OCI-LY3 (cell line): ENCODE data around the gene IRAK1.

Experiments
- EZH2phosphoT487 ChIP-seq: fragments of 200-600 bp; shearing (Covaris generic); IDR thresholded peaks from 2 replicates; pipeline ENCODE4 v1.6.1; 2018; ENCODE audit warnings: antibody characterized with exemption, mixed run types, low read depth
- TF ChIP-seq, protein P1 (sequence below): fragments of 200-600, 300-600 bp; sonication (generic); IDR thresholded peaks from 2 replicates; pipeline ENCODE4 v1.5.1; 2014; ENCODE audit warnings: antibody characterized with exemption, low read length, low read depth

- TF ChIP-seq, protein P1, sequence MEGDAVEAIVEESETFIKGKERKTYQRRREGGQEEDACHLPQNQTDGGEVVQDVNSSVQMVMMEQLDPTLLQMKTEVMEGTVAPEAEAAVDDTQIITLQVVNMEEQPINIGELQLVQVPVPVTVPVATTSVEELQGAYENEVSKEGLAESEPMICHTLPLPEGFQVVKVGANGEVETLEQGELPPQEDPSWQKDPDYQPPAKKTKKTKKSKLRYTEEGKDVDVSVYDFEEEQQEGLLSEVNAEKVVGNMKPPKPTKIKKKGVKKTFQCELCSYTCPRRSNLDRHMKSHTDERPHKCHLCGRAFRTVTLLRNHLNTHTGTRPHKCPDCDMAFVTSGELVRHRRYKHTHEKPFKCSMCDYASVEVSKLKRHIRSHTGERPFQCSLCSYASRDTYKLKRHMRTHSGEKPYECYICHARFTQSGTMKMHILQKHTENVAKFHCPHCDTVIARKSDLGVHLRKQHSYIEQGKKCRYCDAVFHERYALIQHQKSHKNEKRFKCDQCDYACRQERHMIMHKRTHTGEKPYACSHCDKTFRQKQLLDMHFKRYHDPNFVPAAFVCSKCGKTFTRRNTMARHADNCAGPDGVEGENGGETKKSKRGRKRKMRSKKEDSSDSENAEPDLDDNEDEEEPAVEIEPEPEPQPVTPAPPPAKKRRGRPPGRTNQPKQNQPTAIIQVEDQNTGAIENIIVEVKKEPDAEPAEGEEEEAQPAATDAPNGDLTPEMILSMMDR, result no peak
- TF ChIP-seq EZH2phosphoT487, result no peak
Observed at GRCh38 chrX:154050113-154050495, 30.4 kb upstream of the IRAK1 start.
